Limb (tissue), 2 donors: ENCODE data around the gene CBFA2T3.
"Not testable (repeated sequence)": the region's sequence is repeated elsewhere in the genome, so short reads cannot be mapped to it uniquely, and the experiment has no call there.

Experiments used
- DNase-seq, 2 donors: peaks; one replicate each; pipeline ENCODE4 v3.0.0-alpha.2; 2016; ENCODE audit errors: extremely low spot score in 2 of 2

CBFA2T3 gene

GRCh38 chr16:88923926-88924833 is 52.8 kb downstream of the CBFA2T3 start:
- DNase-seq: no peak

GRCh38 chr16:88923450-88923849 is 53.6 kb downstream of the CBFA2T3 start:
- no peak for DNase-seq

- no peak for DNase-seq
Measured at GRCh38 chr16:88922826-88923410, 54.1 kb downstream of the CBFA2T3 start.

GRCh38 chr16:88922114-88922825 is 54.7 kb downstream of the CBFA2T3 start:
- DNase-seq: peak in 1 of 2 donors; percentile 74

- DNase-seq: no peak
Measured at GRCh38 chr16:88921591-88921990, 55.4 kb downstream of the CBFA2T3 start.

GRCh38 chr16:88920618-88921590 is 56.1 kb downstream of the CBFA2T3 start:
- peak; percentile 86 to 88 for DNase-seq

GRCh38 chr16:88919936-88920335 is 57.1 kb downstream of the CBFA2T3 start:
- DNase-seq: no peak

GRCh38 chr16:88918896-88919295 is 58.1 kb downstream of the CBFA2T3 start:
- DNase-seq: not testable (repeated sequence)

GRCh38 chr16:88917915-88918627 is 58.9 kb downstream of the CBFA2T3 start:
- no peak for DNase-seq

- no peak for DNase-seq
Measured at GRCh38 chr16:88917146-88917914, 59.7 kb downstream of the CBFA2T3 start.

- DNase-seq: no peak
Measured at GRCh38 chr16:88915639-88916327, 61.2 kb downstream of the CBFA2T3 start.

- peak in 1 of 2 donors; percentile 81 for DNase-seq
Measured at GRCh38 chr16:88914750-88915368, 62.1 kb downstream of the CBFA2T3 start.

GRCh38 chr16:88913870-88914269 is 63.1 kb downstream of the CBFA2T3 start:
- no peak for DNase-seq

GRCh38 chr16:88913001-88913612 is 63.9 kb downstream of the CBFA2T3 start:
- DNase-seq: no peak

- DNase-seq: no peak
Measured at GRCh38 chr16:88912556-88912955, 64.5 kb downstream of the CBFA2T3 start.

GRCh38 chr16:88911946-88912310 is 65.1 kb downstream of the CBFA2T3 start:
- DNase-seq: no peak

GRCh38 chr16:88911136-88911945 is 65.7 kb downstream of the CBFA2T3 start:
- DNase-seq: peak in 1 of 2 donors; percentile 62
